IMR-90 (cell line): ENCODE data around the gene GPC5. TPM values are rescaled to one million over a fixed set of nuclear protein-coding genes. Genes with fewer than 3 reads are reported as not detected.

Experiments used
- ATAC-seq: fragments of 200-7000 bp; cut with Tn5 transposase; 2 replicates; pipeline ENCODE4 v1.9.1; 2020; ENCODE audit warnings: low read depth, mild to moderate bottlenecking, moderate library complexity
- BruUV-seq: library from RNA; stranded (reverse); fragments of 400-500 nt; replicated peaks from 2 replicates; lab custom pipeline; 2021; lab: Mats Ljungman, UMichigan
- CTCF ChIA-PET: fragments of 300-600 bp; formaldehyde crosslinking; extraction: SDS; loops from one replicate; lab custom pipeline; 2021; ENCODE audit warnings: antibody characterized with exemption; lab: Yijun Ruan, JAX
- POLR2A ChIA-PET: fragments of 300-600 bp; sonication (Branson Sonifier 250); formaldehyde crosslinking; loops from one replicate; lab custom pipeline; 2022; ENCODE audit warnings: antibody characterized with exemption; ENCODE audit not compliant: unreplicated experiment; lab: Charles Lee
- DNase-seq: peaks from one replicate; pipeline ENCODE4 v3.0.0; 2013
- H2AFZ ChIP-seq: replicated peaks from 2 replicates; pipeline ENCODE3; 2013; ENCODE audit warnings: low read length, mild to moderate bottlenecking; ENCODE audit not compliant: poor library complexity
- H2AK5ac ChIP-seq: 2 replicates; pipeline ENCODE4 v1.6.1; 2013; ENCODE audit warnings: low read depth, low read length, inconsistent platforms
- H2AK9ac ChIP-seq: replicated peaks from 2 replicates; pipeline ENCODE3; 2013; ENCODE audit warnings: mild to moderate bottlenecking, low read depth, low read length, moderate library complexity; ENCODE audit not compliant: poor library complexity
- H2BK120ac ChIP-seq: 2 replicates; pipeline ENCODE4 v1.6.1; 2013; ENCODE audit warnings: low read depth, low read length, inconsistent platforms
- H2BK15ac ChIP-seq: 3 replicates; pipeline ENCODE4 v1.6.1; 2013; ENCODE audit warnings: low read depth, low read length, inconsistent platforms
- H2BK20ac ChIP-seq: 2 replicates; pipeline ENCODE4 v1.6.1; 2013; ENCODE audit warnings: low read depth, mild to moderate bottlenecking, inconsistent platforms, low read length, moderate library complexity
- H2BK5ac ChIP-seq: 2 replicates; pipeline ENCODE4 v1.6.1; 2013; ENCODE audit warnings: mild to moderate bottlenecking, low read depth, low read length, inconsistent platforms; ENCODE audit not compliant: poor library complexity, severe bottlenecking
- H3K14ac ChIP-seq: replicated peaks from 2 replicates; pipeline ENCODE4 v1.6.1; 2013; ENCODE audit warnings: low read depth, low read length, inconsistent platforms
- H3K18ac ChIP-seq: 2 replicates; pipeline ENCODE4 v1.6.1; 2013; ENCODE audit warnings: low read depth, low read length, control low read depth
- H3K23ac ChIP-seq: 2 replicates; pipeline ENCODE4 v1.6.1; 2013; ENCODE audit warnings: low read depth, low read length, inconsistent platforms
- H3K27ac ChIP-seq: 2 replicates; pipeline ENCODE4 v1.5.1; 2013; ENCODE audit warnings: mild to moderate bottlenecking, control low read depth, low read length; ENCODE audit not compliant: insufficient read depth
- H3K27me3 ChIP-seq: 2 replicates; pipeline ENCODE4 v1.6.1; 2013; ENCODE audit warnings: low read length; ENCODE audit not compliant: control insufficient read depth, insufficient read depth
- H3K36me3 ChIP-seq: 2 replicates; pipeline ENCODE4 v1.6.1; 2013; ENCODE audit warnings: low read length, mixed read lengths; ENCODE audit not compliant: control insufficient read depth, insufficient read depth
- H3K4ac ChIP-seq: 2 replicates; pipeline ENCODE4 v1.6.1; 2013; ENCODE audit warnings: low read depth, low read length, inconsistent platforms
- H3K4me1 ChIP-seq: 2 replicates; pipeline ENCODE4 v1.6.1; 2013; ENCODE audit warnings: low read length, mixed read lengths; ENCODE audit not compliant: control insufficient read depth, insufficient read depth
- H3K4me2 ChIP-seq: 2 replicates; pipeline ENCODE4 v1.6.1; 2013; ENCODE audit warnings: low read depth, mild to moderate bottlenecking, control low read depth, low read length, moderate library complexity
- H3K4me3 ChIP-seq: 2 replicates; pipeline ENCODE4 v1.5.1; 2013; ENCODE audit warnings: low read depth, mild to moderate bottlenecking, control low read depth, low read length, moderate library complexity; ENCODE audit not compliant: insufficient read depth
- H3K56ac ChIP-seq: 2 replicates; pipeline ENCODE4 v1.6.1; 2013; ENCODE audit warnings: low read length, inconsistent platforms; ENCODE audit not compliant: insufficient read depth; ENCODE audit errors: extremely low read depth
- H3K79me1 ChIP-seq, 2 experiments: 2 replicates each; pipeline ENCODE4 v1.6.1; 2013; ENCODE audit warnings: low read length in 2 of 2, inconsistent platforms in 1 of 2, low read depth in 1 of 2
- H3K9ac ChIP-seq: 2 replicates; pipeline ENCODE4 v1.6.1; 2013; ENCODE audit warnings: low read depth, low read length, control low read depth
- H3K9me1 ChIP-seq: 2 replicates; pipeline ENCODE4 v1.6.1; 2013; ENCODE audit warnings: low read length, inconsistent platforms; ENCODE audit not compliant: insufficient read depth
- H3K9me3 ChIP-seq: 2 replicates; pipeline ENCODE4 v1.6.1; 2013; ENCODE audit warnings: low read length; ENCODE audit not compliant: control insufficient read depth, insufficient read depth
- H4K20me1 ChIP-seq: 2 replicates; pipeline ENCODE4 v1.6.1; 2013; ENCODE audit warnings: low read length, inconsistent platforms; ENCODE audit not compliant: insufficient read depth
- H4K5ac ChIP-seq: 2 replicates; pipeline ENCODE4 v1.6.1; 2013; ENCODE audit warnings: mild to moderate bottlenecking, low read depth, low read length, control low read depth
- H4K8ac ChIP-seq, 2 experiments: 2 replicates each; pipeline ENCODE4 v1.6.1; 2013; ENCODE audit warnings: low read depth in 2 of 2, low read length in 2 of 2, control low read depth in 1 of 2, inconsistent platforms in 1 of 2
- H4K91ac ChIP-seq: 2 replicates; pipeline ENCODE4 v1.6.1; 2013; ENCODE audit warnings: low read depth, low read length, inconsistent platforms; ENCODE audit not compliant: insufficient read depth
- CEBPB ChIP-seq: IDR thresholded peaks from 2 replicates; pipeline ENCODE4 v1.6.1; 2012; ENCODE audit warnings: low read depth, low read length, improper control_type of control experiment
- RAD21 ChIP-seq: IDR thresholded peaks from 2 replicates; pipeline ENCODE4 v1.6.1; 2012; ENCODE audit warnings: low read length, improper control_type of control experiment
- WGBS, 2 experiments: methylation state at CpG; one replicate each; pipeline versions ENCODE4 v1.1.5 to v1.1.7; 2013; ENCODE audit warnings: missing lambda C conversion rate in 2 of 2; ENCODE audit not compliant: insufficient read length in 1 of 2; ENCODE audit errors: extremely low coverage in 2 of 2; 5-methylcytosine and 5-hydroxymethylcytosine counted together
- dilution Hi-C: fragments of 300-500 bp; cut with HindIII; formaldehyde crosslinking; loops from one replicate; pipeline ENCODE4 v1.14.3; 2018; ENCODE audit warnings: low sequenced_read_pairs; ENCODE audit not compliant: unreplicated experiment
- in situ Hi-C: fragments of 300-500 bp; cut with MboI; formaldehyde crosslinking; loops from 3 replicates; pipeline ENCODE4 v1.14.3; 2019; ENCODE audit warnings: low sequenced_read_pairs, inconsistent platforms, mixed read lengths
- intact Hi-C: fragments of 100-400 bp; cut with micrococcal nuclease; formaldehyde crosslinking; loops from 2 replicates; pipeline ENCODE4 v1.10.0; 2022
- polyA plus RNA-seq, 3 experiments: library from polyadenylated mRNA; depleted of rRNA; stranded (reverse); fragments of >200 nt; gene quantifications; 2 replicates each; pipeline ENCODE4 v1.2.3, GENCODE V29; 2012; ENCODE audit warnings: low replicate concordance in 1 of 3
- total RNA-seq: library from RNA; depleted of rRNA; stranded (reverse); fragments of >200 nt; gene quantifications from 2 replicates; pipeline ENCODE4 v1.2.3, GENCODE V29; 2012

GPC5 gene
- total and polyA plus RNA-seq, 2 of the 4 experiments (the other 2 are of a cell fraction), result 0.94 to 1.8 TPM

- no peak overlapping the region for H2BK20ac ChIP-seq
- intact Hi-C loops (no loop called here), in situ Hi-C loops (no loop called here), dilution Hi-C loops (no loop called here)
- H2AK9ac ChIP-seq, result no peak overlapping the region
- no peak overlapping the region for H2BK5ac ChIP-seq
- no peak overlapping the region for H2BK120ac ChIP-seq
- no peak overlapping the region for H3K9ac ChIP-seq
- H3K4ac ChIP-seq, result no peak overlapping the region
- no peak for ATAC-seq
- no peaks in the 10 kb centered on the region for H3K79me1 ChIP-seq
- H4K20me1 ChIP-seq, result no peaks in the 10 kb centered on the region
- no peak overlapping the region for H2AFZ ChIP-seq
- H3K27me3 ChIP-seq, result no peaks in the 10 kb centered on the region
- no peak overlapping the region for H3K4me3 ChIP-seq
- H3K18ac ChIP-seq, result no peak overlapping the region
- H2AK5ac ChIP-seq, result no peak overlapping the region
- H3K56ac ChIP-seq, result no peak overlapping the region
- H4K5ac ChIP-seq, result no peak overlapping the region
- peak; percentile 4 for DNase-seq
- TF ChIP-seq RAD21 (no peak), CEBPB (peak; percentile 84)
- H3K27ac ChIP-seq, result no peak overlapping the region
- no peaks in the 10 kb centered on the region for H3K36me3 ChIP-seq
- CTCF ChIA-PET, result no interaction called here
- no peak overlapping the region for H3K4me2 ChIP-seq
- no peaks in the 10 kb centered on the region for H3K9me3 ChIP-seq
- no TSS peak for BruUV-seq
- H4K8ac ChIP-seq, result no peak overlapping the region
- H2BK15ac ChIP-seq, result no peak overlapping the region
- H3K14ac ChIP-seq, result no peak overlapping the region
- POLR2A ChIA-PET, result no interaction called here
- no peak overlapping the region for H4K91ac ChIP-seq
- WGBS, 2 experiments, result no CpG with 5 or more reads among the region's 1 CpG
- H3K4me1 ChIP-seq, result no peaks in the 10 kb centered on the region
- H3K23ac ChIP-seq, result no peak overlapping the region
- H3K9me1 ChIP-seq, result no peaks in the 10 kb centered on the region
Observed at GRCh38 chr13:92769046-92769445, 1370.6 kb downstream of the GPC5 start.
